NCI-H748 (cell line): ENCODE results near the gene PYGB.

Experiments used
- DNase-seq: peaks from one replicate; lab custom pipeline; 2025; ENCODE audit not compliant: unreplicated experiment; lab: John Stamatoyannopoulos, UW

Gene PYGB

GRCh38 chr20:25247956-25248785 lies at the start of gene PYGB:
TSS of gene PYGB (plus strand) at chr20:25248085. CDS start at chr20:25248179, 94 bp downstream.
- DNase-seq, result peak; percentile 91

DNA sequence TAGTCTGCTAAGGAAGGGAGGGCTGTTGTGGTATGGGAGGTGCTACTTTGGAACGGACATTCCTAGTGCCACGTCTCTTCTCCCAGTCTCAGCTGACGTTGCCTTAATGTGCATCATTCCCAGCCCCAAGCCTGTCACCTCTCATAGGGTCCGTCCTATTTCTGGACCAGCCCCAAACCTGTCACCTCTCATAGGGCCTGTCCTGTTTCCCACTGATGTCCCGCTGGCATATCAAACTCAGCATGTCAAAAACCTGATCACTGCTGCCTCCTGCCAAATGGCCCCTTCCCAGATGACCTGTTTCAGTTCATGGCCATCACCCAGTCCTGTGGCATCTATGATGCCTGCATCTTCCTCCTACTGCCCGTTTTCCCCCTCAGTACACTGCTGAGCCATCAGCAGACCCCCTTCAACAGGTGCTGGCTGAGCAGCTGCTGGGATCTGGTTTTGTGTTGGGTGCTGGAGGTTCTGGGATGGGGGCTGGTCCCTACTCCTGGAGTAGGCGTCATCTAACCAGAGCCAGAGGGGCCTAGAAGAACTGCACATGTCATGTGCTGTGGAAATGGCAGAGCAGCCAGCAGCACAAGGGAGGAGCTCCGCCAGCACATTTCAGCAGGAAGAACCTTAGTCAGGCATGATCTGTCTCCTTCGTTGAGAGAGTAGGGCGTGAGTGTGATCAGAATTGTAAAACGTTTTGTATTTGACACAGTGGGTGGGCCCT lies 49.1 kb upstream of the PYGB start:
- DNase-seq, result no peak

- DNase-seq, result no peak
These were observed 48.2 kb upstream of the PYGB start for GRCh38 chr20:25199473-25200260.

DNA sequence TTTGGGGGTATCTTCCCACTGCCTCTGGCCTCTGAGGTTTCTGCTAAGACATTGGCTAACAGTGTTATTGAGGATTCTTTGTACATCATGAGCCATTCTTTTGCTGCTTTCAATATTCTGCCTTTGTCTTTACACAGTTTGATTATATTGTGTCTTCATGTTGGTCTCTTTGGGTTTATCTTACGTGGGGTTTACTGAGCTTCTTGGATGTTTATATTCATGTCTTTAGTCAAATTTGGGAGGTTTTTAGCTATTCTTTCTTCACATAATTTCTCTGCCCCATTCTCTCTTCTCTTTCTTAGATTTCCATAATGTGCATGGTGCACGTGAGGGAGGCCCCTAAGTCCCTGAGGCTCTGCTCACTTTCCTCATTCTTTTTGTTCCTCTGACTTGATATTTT lies 44.8 kb upstream of the PYGB start:
- DNase-seq, result no peak

- no peak for DNase-seq
These were observed 44.0 kb upstream of the PYGB start for GRCh38 chr20:25203871-25204320.

GRCh38 chr20:25204550-25205276 lies 43.2 kb upstream of the PYGB start:
- no peak for DNase-seq

- DNase-seq, result no peak
These were observed 42.4 kb upstream of the PYGB start for GRCh38 chr20:25205277-25206062.

DNA sequence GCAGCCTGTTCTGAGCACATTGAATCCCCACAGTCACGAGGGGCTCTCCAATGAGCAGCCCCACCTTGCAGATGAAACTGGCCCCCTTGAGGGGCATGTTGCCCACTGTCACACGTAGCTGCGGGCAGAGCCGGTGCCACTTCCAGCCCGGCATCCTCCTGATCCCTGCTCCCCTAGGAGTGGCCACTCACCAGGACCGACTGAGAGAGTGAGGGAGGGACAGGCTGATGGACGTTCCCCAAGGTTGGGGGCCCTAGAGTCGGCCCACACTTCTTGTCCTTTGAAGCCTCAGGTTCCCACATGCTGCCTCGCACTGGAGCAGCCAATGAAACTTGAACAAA lies 41.9 kb upstream of the PYGB start:
- no peak for DNase-seq

DNA sequence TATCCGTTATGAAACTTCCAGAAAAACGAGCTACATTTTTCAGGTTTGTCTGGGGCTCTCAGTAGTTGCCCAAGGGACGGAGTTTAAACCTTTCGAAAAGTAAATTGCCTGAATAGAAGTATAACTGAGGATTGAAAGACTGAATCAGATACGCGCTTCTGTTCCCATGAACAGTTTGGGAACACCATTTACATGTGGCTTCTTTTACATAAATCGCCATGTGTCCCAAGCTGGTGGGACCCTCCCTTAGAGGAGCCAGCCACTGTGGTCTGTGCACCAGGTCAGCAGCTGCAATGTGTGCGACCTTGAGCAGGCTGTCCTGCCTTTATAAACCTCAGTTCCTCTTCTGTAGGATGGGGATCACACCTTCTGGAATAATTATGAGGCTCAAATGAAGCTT lies 41.3 kb upstream of the PYGB start:
- DNase-seq, result no peak

DNA sequence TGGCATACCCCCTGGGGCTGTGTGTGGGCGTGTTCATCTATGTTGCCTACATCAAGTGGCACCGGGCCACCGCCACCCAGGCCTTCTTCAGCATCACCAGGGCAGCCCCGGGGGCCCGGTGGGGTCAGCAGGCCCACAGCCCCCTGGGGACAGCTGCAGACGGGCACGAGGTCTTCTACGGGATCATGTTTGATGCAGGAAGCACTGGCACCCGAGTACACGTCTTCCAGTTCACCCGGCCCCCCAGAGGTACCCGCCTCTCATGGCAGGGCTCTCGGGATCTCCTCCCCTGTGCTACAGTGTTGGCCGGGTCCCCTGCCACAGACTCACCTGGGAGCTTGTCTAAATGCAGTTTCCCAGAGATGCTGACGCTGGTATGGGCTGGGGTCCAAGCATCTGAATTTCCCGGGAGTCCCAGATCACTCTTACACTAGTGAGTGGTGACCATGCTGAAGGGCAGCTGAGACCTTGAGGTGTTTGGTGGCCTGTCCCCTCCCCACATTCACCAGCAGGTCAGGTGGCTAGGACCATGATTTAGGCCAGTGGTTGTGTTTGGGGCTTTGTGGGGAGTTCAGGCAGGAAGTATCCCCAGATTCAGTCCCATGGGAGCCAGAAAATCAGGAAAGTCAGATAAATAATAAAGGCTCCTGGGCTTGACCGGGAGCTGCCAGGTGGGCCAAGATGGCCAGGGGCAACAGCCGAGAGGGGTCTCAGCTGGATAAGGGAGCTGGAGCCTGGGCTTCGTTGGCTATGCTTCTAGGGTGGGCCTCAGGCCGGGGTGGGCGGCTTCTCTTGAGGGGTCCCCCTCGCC lies 40.5 kb upstream of the PYGB start:
- DNase-seq, result no peak

DNA sequence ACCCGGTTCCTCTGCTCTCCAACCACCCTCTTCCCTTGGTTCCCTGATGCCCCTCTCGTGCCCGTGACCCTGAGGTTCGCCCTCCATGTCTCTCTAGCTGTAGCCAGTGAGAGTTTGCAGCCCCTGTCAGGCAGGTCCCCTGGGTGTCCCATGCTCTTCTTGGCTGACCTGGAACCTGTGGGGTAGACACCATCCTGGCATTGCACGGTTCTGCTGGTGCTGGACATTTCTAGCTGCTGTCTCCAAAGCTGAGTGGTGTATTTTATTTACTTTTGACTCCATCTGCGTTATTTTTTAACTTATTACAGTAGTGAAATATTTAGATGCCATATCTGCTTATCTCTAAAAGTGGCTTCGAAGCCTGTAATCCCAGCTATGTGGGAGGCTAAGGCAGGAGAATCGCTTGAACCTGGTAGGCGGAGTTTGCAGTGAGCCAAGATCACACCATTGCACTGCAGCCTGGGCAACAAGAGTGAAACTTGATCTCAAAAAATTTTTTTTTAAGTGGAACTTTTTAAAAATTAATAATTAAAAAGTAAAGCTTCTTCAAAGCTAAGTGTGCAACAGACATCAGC lies 39.8 kb upstream of the PYGB start:
- no peak for DNase-seq

- no peak for DNase-seq
These were observed 38.5 kb upstream of the PYGB start for GRCh38 chr20:25209400-25209799.

DNA sequence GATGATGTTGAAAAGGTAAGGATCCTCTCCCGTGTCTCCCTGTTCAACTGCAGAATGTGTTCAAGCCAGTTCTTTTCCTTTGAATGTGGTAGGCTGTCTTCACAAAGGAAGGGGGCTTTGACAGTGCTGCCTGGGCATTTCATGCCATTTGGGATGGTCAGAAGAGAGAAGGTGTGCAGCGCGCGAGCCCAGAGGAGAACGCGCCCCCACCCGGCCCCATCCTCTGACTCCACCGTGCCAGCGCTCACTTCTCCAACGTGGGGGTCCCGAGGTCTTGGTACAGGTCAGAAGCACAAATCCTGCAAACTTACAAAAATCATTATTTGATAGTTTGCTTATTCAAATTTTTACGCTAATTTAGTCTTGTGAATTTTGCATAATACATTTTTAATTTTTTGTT lies 38.0 kb upstream of the PYGB start:
- DNase-seq, result no peak

DNA sequence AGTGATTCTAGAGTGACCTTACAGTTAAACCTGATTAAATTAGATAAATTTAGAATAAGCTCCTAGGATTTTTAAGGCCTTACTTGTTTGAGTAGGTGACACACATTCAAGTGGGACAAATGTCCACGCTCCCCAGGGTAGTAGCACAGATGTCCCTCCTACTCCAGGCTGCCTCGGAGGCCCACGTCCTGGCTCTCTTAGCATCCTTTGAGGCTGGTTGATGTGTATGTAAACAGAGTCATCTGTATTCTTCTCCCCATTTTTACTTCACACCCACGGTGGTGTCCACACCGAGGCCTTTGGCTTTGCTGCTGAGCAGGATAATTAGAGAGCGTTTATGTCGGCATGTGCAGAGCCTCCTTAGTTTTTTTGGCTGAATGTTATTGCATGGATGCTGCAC lies 36.6 kb upstream of the PYGB start:
- DNase-seq, result no peak

GRCh38 chr20:25212242-25212641 lies 35.6 kb upstream of the PYGB start:
- no peak for DNase-seq

DNA sequence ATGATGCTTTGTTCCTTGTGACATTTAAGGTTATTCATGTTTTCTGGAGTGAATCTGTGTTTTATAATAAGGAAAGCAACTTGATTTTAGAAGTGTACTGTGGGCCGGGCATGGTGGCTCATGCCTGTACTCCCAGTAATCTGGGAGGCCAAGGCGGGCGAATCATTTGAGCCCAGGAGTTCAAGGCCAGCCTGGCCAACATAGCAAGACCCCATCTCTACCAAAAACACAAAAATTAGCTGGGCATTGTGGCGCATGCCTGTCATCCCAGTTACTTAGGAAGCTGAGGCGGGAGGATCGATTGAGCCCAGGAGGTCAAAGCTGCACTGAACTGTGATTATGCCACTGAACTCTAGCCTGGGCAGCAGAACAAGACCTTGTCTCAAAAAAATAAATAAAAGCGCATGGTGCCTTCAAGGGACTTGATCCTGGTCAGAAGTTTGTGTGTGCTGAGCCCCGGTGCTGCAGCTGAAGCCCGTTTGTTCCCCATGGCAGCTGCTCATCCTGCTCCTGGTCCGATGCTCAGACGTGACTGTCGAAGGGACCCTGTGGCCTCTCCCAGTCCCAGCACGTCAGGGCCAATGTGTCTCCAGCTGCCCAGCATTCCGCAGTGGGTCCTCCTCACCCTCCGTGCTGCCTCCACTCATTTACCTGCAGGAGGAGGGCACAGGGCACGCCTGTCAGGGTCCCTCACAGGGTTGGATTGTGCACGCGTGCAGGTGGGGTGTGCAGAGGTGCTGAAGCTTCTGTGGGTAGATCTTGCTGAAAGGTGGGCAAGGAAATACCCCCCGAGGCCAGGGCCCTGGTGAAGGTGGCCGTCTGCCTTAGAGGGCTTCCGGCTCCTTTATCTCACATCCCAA lies 34.1 kb upstream of the PYGB start:
- no peak for DNase-seq

- DNase-seq, result no peak
These were observed 33.5 kb upstream of the PYGB start for GRCh38 chr20:25214426-25214790.

- DNase-seq, result no peak
These were observed 33.1 kb upstream of the PYGB start for GRCh38 chr20:25214819-25215218.
